ENCODE results near the gene UGT1A9.
A peak's percentile ranks its signal among the peaks of the same experiment; 100 is the strongest.
"Not testable (repeated sequence)": the region's sequence is repeated elsewhere in the genome, so short reads cannot be mapped to it uniquely, and the experiment has no call there.

Gene UGT1A9

GRCh38 chr2:233681521-233682099 is 9.9 kb downstream of the UGT1A9 start, which contains the start of gene UGT1A7:
Gene UGT1A7, plus strand, starts transcription at chr2:233681901. Its CDS starts 37 bp downstream, at chr2:233681938.
- DNase-seq: no peak

DNA sequence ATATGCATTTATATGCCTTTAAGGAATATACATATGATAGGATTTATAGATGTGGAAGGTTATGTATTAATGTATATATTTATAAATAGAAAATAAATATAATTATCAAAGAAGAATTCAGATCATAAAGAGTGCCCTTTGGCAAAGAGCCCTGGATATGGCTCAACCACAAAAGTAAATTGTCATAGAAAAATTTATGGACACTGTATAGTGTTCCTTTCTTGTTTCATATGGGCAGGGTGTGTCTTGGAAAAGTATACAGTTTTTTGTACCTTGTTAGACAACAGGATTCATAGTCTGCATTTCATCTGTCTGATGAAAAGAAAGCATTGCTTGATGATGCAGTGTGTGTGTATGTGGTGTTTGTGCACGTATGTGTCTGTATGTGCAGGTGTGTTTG is 12.9 kb downstream of the UGT1A9 start:
- no peak for DNase-seq

DNA sequence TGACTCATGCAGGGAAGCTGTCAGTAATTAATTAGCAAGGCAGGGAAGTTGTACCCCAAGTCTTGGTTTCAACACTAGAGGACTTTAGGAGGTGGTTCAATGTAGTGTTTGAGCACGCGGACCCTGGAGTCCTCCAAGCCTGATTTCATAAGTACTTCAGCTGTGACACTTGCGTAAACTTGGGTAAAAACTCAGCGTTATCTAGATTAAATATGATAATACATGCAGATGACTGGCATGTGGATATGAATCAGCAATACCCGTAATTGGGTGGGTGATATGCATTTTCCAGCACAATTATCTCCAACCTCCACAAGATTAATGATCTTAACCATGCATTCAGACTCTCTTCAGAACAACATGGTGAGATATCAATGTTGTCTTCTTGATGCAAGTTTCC is 15.2 kb downstream of the UGT1A9 start:
- DNase-seq: no peak

GRCh38 chr2:233688341-233688740 is 16.6 kb downstream of the UGT1A9 start:
- no peak for DNase-seq

GRCh38 chr2:233689031-233689430 is 17.3 kb downstream of the UGT1A9 start:
- no peak for DNase-seq

- no peak for DNase-seq
Measured at GRCh38 chr2:233689501-233689900, 17.8 kb downstream of the UGT1A9 start.

DNA sequence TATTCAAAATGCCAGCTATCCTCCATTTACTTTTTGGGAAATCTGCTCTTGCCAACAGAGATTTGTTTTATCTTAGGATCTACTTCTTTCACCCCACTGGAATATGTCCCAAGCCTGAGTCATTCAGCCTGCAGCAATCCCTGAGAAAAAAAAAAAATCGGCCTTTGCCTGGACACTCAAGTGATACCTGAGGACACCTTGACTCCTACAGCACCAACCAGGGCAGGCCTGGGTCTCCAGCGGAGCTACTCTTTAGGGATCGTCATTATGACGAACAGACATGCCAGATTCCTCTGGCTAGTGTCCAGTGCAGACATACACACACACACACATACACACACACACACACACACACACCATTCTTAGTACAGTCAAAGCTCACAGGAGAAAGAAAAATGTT is 18.7 kb downstream of the UGT1A9 start:
- no peak for DNase-seq

- DNase-seq: no peak
Measured at GRCh38 chr2:233691443-233692433, 20.0 kb downstream of the UGT1A9 start.

DNA sequence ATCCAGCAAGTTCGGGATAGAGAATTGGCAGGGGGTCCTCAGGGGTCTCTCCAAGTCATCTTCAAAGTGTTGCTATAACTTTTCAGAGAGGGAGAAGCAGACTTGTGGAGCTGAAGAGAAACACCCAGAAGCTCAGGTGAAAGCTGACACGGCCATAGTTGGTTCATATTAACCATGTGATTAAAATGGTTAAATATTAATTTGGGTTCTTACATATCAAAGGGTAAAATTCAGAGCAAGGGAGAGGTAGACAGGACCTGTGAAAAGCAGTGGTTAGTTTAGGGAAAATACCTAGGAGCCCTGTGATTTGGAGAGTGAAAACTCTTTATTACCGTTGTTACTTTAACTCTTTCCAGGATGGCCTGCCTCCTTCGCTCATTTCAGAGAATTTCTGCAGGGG is 20.9 kb downstream of the UGT1A9 start, which contains the start of gene UGT1A6:
Gene UGT1A6 (plus strand): TSS at position 243 of the 400 bp plus-strand sequence. CDS start 115 bp downstream, at position 358.
- DNase-seq: no peak

DNA sequence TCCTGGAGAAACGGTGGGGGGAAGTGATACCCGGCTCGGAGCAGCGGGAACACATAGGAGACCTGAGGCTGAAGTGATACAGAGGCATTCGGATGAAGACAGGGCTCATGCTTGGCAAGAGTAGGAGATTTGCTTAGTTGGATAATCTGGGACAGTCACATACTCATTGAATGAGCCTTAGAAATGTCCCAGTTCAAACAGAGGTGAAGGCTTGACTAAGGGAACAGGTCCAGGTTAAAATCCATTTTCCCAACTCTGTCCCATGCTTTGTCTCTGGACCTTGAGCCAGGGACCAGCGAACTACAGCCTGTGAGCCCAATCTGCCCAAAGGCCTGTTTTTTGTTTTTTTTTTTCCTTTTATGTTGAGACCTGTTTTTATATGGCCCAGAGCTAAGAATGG is 22.3 kb downstream of the UGT1A9 start:
- DNase-seq: no peak

DNA sequence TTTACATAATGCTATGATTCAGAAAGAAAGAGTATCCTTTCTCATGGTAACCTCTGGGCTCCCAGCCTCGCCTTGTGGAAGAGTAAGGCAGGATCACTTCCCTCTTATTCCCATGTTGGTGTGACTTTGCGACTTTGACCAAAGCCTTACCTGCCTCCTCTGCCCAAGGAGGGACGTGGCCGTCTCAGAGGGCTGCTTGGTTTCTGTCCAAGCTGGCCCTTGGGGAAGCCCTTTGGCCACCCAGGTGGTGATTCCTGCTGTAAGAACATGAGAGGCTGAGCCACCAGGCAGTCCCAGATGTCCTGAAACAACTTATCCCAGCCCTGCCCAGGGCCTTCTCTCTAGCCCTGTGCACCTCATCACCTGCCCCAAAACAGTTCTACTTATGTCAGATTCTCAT is 27.0 kb downstream of the UGT1A9 start:
- no peak for DNase-seq

- no peak for DNase-seq
Measured at GRCh38 chr2:233699424-233700027, 27.8 kb downstream of the UGT1A9 start.

GRCh38 chr2:233700028-233700635 is 28.4 kb downstream of the UGT1A9 start:
- DNase-seq: no peak

GRCh38 chr2:233700842-233701241 is 29.1 kb downstream of the UGT1A9 start:
- DNase-seq: not testable (repeated sequence)

GRCh38 chr2:233702238-233702637 is 30.5 kb downstream of the UGT1A9 start:
- DNase-seq: no peak

DNA sequence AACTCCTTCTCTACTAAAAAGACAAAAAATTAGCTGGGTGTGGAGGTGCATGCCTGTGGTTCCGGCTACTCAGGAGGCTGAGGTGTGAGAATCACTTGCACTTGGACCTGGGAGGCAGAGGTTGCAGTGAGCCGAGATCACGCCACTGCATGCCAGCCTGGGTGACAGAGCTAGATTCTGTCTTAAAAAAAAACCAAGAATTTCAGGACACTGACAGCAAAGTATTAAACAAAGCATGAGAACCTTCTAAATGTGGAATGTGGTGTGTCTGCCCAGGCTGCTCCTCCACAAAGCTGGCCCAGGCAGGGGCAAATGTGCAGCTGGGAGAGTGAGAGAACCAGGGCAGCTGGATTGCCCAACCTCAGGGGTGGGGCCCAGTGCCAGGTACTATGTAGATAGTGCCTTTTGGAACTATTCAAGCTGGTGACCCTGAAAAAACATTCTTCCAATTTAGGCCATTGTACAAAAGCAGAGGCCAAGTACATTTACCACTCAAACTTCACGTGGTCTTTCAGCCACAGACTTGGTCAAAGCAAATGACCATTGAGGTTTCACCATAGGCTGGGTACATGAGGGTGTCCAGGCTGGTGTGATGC is 34.3 kb downstream of the UGT1A9 start:
- DNase-seq: no peak

GRCh38 chr2:233706720-233707119 is 35.0 kb downstream of the UGT1A9 start:
- DNase-seq: no peak

DNA sequence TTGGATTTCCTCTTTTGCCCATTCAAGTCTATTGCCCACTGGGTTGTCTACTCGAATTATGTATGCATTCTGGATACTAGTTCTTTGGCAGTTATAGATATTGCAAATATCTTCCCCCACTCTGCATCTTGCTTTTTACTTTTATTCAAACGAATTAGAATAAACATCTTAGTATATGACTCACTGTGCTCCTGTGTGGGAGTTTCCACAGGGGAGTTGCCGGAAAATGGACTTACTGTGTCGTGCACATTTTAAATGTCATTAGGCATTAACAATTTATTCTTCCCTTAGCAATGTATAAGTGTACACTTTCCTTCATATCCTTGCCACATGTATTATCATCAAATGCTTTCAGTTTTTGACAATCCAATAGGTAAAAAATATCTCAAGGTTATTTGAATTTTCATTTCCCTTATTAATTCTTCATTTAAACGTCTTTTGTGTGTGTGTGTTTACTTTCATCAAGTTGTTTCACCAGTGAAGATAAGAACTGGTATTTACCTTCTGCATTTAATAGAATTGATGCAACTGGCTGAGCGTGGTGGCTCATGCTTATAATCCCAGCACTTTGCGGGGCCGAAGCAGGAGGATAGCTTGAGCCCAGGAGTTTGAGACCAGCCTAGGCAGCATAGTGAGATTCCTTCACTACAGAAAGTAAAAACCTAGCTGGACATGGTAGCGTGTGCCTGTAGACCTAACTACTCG is 36.4 kb downstream of the UGT1A9 start:
- no peak for DNase-seq

DNA sequence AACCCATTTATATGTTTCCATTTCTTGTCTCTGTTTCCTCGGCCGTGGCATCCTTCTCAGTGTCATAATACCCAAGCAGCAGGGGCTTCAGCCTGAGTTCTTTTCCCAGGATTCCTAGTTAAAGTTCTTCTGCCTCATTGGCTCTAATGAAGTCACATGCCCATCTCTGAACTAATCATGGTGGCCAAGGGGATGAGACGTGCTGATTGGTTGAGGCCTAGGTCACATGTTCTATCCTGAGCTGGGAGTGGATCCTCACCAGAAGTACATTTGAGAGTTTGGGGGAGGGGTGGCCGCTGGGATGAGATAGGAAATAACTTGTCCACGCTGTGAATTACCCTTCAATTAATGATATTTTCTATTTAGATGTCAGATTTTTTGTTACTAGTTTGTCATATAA is 37.2 kb downstream of the UGT1A9 start:
- no peak for DNase-seq

- peak in 1 of 2 experiments; percentile 51 for DNase-seq
Measured at GRCh38 chr2:233711312-233712008, 39.8 kb downstream of the UGT1A9 start.

DNA sequence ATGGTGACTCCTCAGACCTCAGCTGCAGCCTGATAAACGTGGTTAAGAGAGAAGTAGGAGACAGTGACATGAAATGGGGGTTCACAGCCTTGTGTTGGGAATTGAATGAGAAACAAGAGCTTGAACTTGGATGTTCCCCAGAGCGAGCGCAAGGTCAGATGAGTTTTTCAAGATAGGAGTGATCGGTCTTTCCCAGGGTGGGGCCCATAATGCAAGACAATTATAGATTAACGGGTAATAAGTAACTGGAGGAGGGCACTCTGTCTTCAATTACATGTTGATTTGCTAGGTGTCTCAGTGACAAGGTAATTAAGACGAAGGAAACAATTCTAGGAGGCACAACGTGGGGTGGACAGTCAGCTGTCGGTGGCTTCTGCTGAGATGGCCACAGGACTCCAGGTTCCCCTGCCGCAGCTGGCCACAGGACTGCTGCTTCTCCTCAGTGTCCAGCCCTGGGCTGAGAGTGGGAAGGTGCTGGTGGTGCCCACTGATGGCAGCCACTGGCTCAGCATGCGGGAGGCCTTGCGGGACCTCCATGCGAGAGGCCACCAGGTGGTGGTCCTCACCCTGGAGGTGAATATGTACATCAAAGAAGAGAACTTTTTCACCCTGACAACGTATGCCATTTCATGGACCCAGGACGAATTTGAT is 41.0 kb downstream of the UGT1A9 start, which contains the start of gene UGT1A5:
Gene UGT1A5 (plus strand): TSS at position 297 of the 651 bp plus-strand sequence. CDS start 85 bp downstream, at position 382.
- DNase-seq: no peak
